ENCODE measurements around the gene PLEKHG7.

- no peak for TF ChIP-seq EZH2 (IDR thresholded peaks at IDR 0.05)
- TF ChIP-seq POLR2AphosphoS5 (IDR thresholded peaks at IDR 0.05; ENCODE audit: borderline replicate concordance, low read depth, low read length), result no peak
Observed at GRCh38 chr12:92706594-92706993, 3.8 kb downstream of the PLEKHG7 start.
